ENCODE results near the gene HENMT1.

DNA sequence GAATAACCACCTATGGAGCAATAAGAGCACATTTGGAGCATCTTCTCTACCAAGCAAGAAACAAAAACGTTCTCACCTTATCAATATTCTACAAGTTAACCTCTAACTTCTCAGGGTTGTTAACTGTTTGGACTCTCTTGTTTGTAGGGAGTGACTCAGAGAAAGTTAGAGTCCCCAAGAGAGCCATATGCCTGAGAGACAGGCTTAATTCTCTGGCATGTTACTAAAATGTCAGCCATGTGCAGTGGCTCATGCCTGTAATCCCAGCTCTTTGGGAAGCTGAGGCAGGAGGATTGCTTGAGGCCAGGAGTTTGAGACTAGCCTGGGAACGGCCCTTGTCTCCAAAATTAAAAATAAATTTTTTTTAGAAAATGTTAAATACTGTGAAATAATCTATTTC lies 4.2 kb upstream of the HENMT1 start:
- TF ChIP-seq EZH2phosphoT487 (IDR thresholded peaks at IDR 0.05; ENCODE audit: insufficient read depth, low read depth) (no peak), EZH2 (IDR thresholded peaks at IDR 0.05; ENCODE audit: insufficient read depth, poor library complexity, severe bottlenecking) (no peak)

Data from GM23248 (cell line).